Measurements from ENCODE around the gene ZSCAN2.

- no peak for TF ChIP-seq BHLHE40 (IDR thresholded peaks at IDR 0.05; ENCODE audit: borderline replicate concordance)
- TF ChIP-seq SP1 (IDR thresholded peaks at IDR 0.05): no peak
- TF ChIP-seq FOXA1 (IDR thresholded peaks at IDR 0.05): no peak
- no peak for TF ChIP-seq ARNT (IDR thresholded peaks at IDR 0.05)
- TF ChIP-seq HDGF (IDR thresholded peaks at IDR 0.05; ENCODE audit: borderline replicate concordance): no peak
- TF ChIP-seq LEF1 (IDR thresholded peaks at IDR 0.05; ENCODE audit: borderline replicate concordance): no peak
- no peak for TF ChIP-seq ELF4 (IDR thresholded peaks at IDR 0.05)
- no peak for TF ChIP-seq PKNOX1 (IDR thresholded peaks at IDR 0.05)
- no peak for TF ChIP-seq ZNF384 (IDR thresholded peaks at IDR 0.05)
- TF ChIP-seq SUZ12 (IDR thresholded peaks at IDR 0.05): no peak
- no peak for TF ChIP-seq FOXK2 (IDR thresholded peaks at IDR 0.05)
- no peak for TF ChIP-seq CTBP1 (IDR thresholded peaks at IDR 0.05; ENCODE audit: borderline replicate concordance)
- no peak for TF ChIP-seq FOXM1 (IDR thresholded peaks at IDR 0.05; ENCODE audit: borderline replicate concordance)
Observed at GRCh38 chr15:84647726-84648125, 46.9 kb downstream of the ZSCAN2 start.
